CD4-positive, CD25-positive, alpha-beta regulatory T cell (primary cell): Measurements from ENCODE around the gene CHCHD5. TPM values are rescaled to one million over a fixed set of nuclear protein-coding genes. Genes with fewer than 3 reads are reported as not detected.
"Not testable (repeated sequence)": the region's sequence is repeated elsewhere in the genome, so short reads cannot be mapped to it uniquely, and the experiment has no call there.

ENCODE experiments used
- ATAC-seq, 2 donors: fragments of 150-1000 bp; cut with Tn5 transposase; one replicate each; pipeline ENCODE4 v1.10.0; 2021; ENCODE audit warnings: low read depth in 2 of 2, moderate number of reproducible peaks in 2 of 2, moderate library complexity in 1 of 2
- DNase-seq, 3 donors: peaks; one replicate each; pipeline versions ENCODE4 v3.0.0 to v3.0.0-alpha.2; 2012 to 2022; ENCODE audit warnings: mixed read lengths in 1 of 3
- H3K27ac ChIP-seq: one replicate; pipeline ENCODE4 v1.7.0; 2013; ENCODE audit warnings: mild to moderate bottlenecking, low read length; ENCODE audit not compliant: insufficient read depth, poor library complexity, severe bottlenecking
- H3K27me3 ChIP-seq: one replicate; pipeline ENCODE4 v1.7.0; 2013; ENCODE audit warnings: low read length; ENCODE audit not compliant: control insufficient read depth, insufficient read depth
- H3K36me3 ChIP-seq: one replicate; pipeline ENCODE4 v1.7.0; 2013; ENCODE audit warnings: mild to moderate bottlenecking, low read length, moderate library complexity; ENCODE audit not compliant: control insufficient read depth, insufficient read depth
- H3K4me1 ChIP-seq: 2 replicates; pipeline ENCODE4 v1.7.0; 2013; ENCODE audit warnings: mild to moderate bottlenecking, low read length; ENCODE audit not compliant: insufficient read depth, control insufficient read depth, poor library complexity, severe bottlenecking
- H3K4me3 ChIP-seq: one replicate; pipeline ENCODE4 v1.7.0; 2013; ENCODE audit warnings: low read depth, mild to moderate bottlenecking, low read length, moderate library complexity
- H3K9me3 ChIP-seq, 2 experiments: 1 replicate in 1 of 2; 2 replicates in 1 of 2; pipeline ENCODE4 v1.7.0; 2013; ENCODE audit warnings: low read length in 2 of 2, mild to moderate bottlenecking in 1 of 2, moderate library complexity in 1 of 2; ENCODE audit not compliant: control insufficient read depth in 2 of 2
- H3K27ac Mint-ChIP-seq, 3 donors: one replicate each; pipeline ENCODE4 v1.8.0; 2020 to 2022; ENCODE audit warnings: mild to moderate bottlenecking in 3 of 3, mixed read lengths in 3 of 3, moderate library complexity in 2 of 3
- H3K27me3 Mint-ChIP-seq: one replicate; pipeline ENCODE4 v1.8.0; 2022; ENCODE audit warnings: mild to moderate bottlenecking, mixed read lengths
- H3K36me3 Mint-ChIP-seq: one replicate; pipeline ENCODE4 v1.8.0; 2020; ENCODE audit warnings: mixed read lengths
- H3K4me1 Mint-ChIP-seq, 4 donors: one replicate each; pipeline ENCODE4 v1.8.0; 2020 to 2022; ENCODE audit warnings: mixed read lengths in 4 of 4, mild to moderate bottlenecking in 1 of 4
- H3K4me3 Mint-ChIP-seq, 4 donors: one replicate each; pipeline ENCODE4 v1.8.0; 2020 to 2022; ENCODE audit warnings: mild to moderate bottlenecking in 4 of 4, mixed read lengths in 4 of 4, moderate library complexity in 3 of 4
- H3K9me3 Mint-ChIP-seq, 7 donors: one replicate each; pipeline ENCODE4 v1.8.0; 2020 to 2022; ENCODE audit warnings: mixed read lengths in 7 of 7, mild to moderate bottlenecking in 3 of 7, moderate library complexity in 2 of 7
- polyA plus RNA-seq, 4 donors: library from polyadenylated mRNA; unstranded; fragments of 300-500 nt; fragmentation: Illumina TruSeq; gene quantifications; one replicate each; pipeline ENCODE4 v1.2.3, GENCODE V29; 2021
- total RNA-seq: library from RNA; stranded (reverse); gene quantifications from one replicate; pipeline ENCODE4 v1.2.3, GENCODE V29; 2022

The CHCHD5 gene
- total and polyA plus RNA-seq, 5 donors from 2014 or later = 18.2 to 76.7 (median 63.9) TPM

- ATAC-seq (no peak), DNase-seq (no peak)
- peaks cover 4% of the 10 kb centered on the region for H3K27me3 Mint-ChIP-seq
- peak overlapping the region in 1 of 3 donors; percentile 8 for H3K27ac Mint-ChIP-seq
- H3K4me1 Mint-ChIP-seq = no peaks in the 10 kb centered on the region
- Histone ChIP-seq H3K4me1 (no peaks in the 10 kb centered on the region), H3K9me3 (no peaks in the 10 kb centered on the region), H3K4me3 (no peak overlapping the region), H3K27ac (no peak overlapping the region), H3K27me3 (no peaks in the 10 kb centered on the region), H3K36me3 (no peaks in the 10 kb centered on the region)
- H3K36me3 Mint-ChIP-seq = no peaks in the 10 kb centered on the region
- no peak overlapping the region for H3K4me3 Mint-ChIP-seq
- no peaks in the 10 kb centered on the region for H3K9me3 Mint-ChIP-seq
Observed at GRCh38 chr2:112605926-112606325, 21.5 kb downstream of the CHCHD5 start.

GRCh38 chr2:112606547-112606946, 22.1 kb downstream of the CHCHD5 start:
- peak overlapping the region in 1 of 3 donors; percentile 8 for H3K27ac Mint-ChIP-seq
- H3K4me1 Mint-ChIP-seq = no peaks in the 10 kb centered on the region
- DNase-seq (no peak), ATAC-seq (no peak)
- no peak overlapping the region for H3K27ac ChIP-seq
- no peak overlapping the region for H3K4me3 ChIP-seq
- H3K36me3 ChIP-seq = no peaks in the 10 kb centered on the region
- H3K4me3 Mint-ChIP-seq = no peak overlapping the region
- H3K9me3 Mint-ChIP-seq = no peaks in the 10 kb centered on the region
- no peaks in the 10 kb centered on the region for H3K36me3 Mint-ChIP-seq
- H3K9me3 ChIP-seq = no peaks in the 10 kb centered on the region
- H3K4me1 ChIP-seq = no peaks in the 10 kb centered on the region
- H3K27me3 ChIP-seq = no peaks in the 10 kb centered on the region
- peaks cover 8% of the 10 kb centered on the region for H3K27me3 Mint-ChIP-seq

GRCh38 chr2:112607680-112608438, 23.4 kb downstream of the CHCHD5 start:
- Histone ChIP-seq H3K4me1 (no peaks in the 10 kb centered on the region), H3K9me3 (no peaks in the 10 kb centered on the region), H3K27me3 (no peaks in the 10 kb centered on the region), H3K27ac (no peak overlapping the region), H3K4me3 (no peak overlapping the region), H3K36me3 (no peaks in the 10 kb centered on the region)
- no peaks in the 10 kb centered on the region for H3K36me3 Mint-ChIP-seq
- H3K4me3 Mint-ChIP-seq = no peak overlapping the region
- no peak for DNase-seq
- no peak for ATAC-seq
- no peak overlapping the region for H3K27ac Mint-ChIP-seq
- H3K9me3 Mint-ChIP-seq = no peaks in the 10 kb centered on the region
- no peaks in the 10 kb centered on the region for H3K4me1 Mint-ChIP-seq
- H3K27me3 Mint-ChIP-seq = peaks cover 18% of the 10 kb centered on the region

- H3K27me3 Mint-ChIP-seq = peaks cover 28% of the 10 kb centered on the region
- H3K36me3 ChIP-seq, H3K4me1 ChIP-seq, H3K27ac Mint-ChIP-seq, H3K4me1 Mint-ChIP-seq, H3K4me3 ChIP-seq, DNase-seq, ATAC-seq, H3K27me3 ChIP-seq, H3K36me3 Mint-ChIP-seq, H3K9me3 ChIP-seq, H3K27ac ChIP-seq, H3K4me3 Mint-ChIP-seq, H3K9me3 Mint-ChIP-seq: not testable (repeated sequence)
Observed at GRCh38 chr2:112609320-112609719, 24.9 kb downstream of the CHCHD5 start.

- not testable (repeated sequence) for H3K27ac ChIP-seq, H3K4me1 ChIP-seq, H3K4me1 Mint-ChIP-seq, H3K27me3 ChIP-seq, H3K4me3 Mint-ChIP-seq, H3K9me3 Mint-ChIP-seq, H3K36me3 ChIP-seq, H3K9me3 ChIP-seq, DNase-seq, ATAC-seq, H3K27ac Mint-ChIP-seq, H3K36me3 Mint-ChIP-seq, H3K4me3 ChIP-seq
- peaks cover 28% of the 10 kb centered on the region for H3K27me3 Mint-ChIP-seq
Observed at GRCh38 chr2:112612283-112612682, 27.9 kb downstream of the CHCHD5 start.

GRCh38 chr2:112614201-112614840, 29.9 kb downstream of the CHCHD5 start:
- ATAC-seq (no peak), DNase-seq (no peak)
- H3K4me3 Mint-ChIP-seq = no peak overlapping the region
- H3K4me1 Mint-ChIP-seq = no peaks in the 10 kb centered on the region
- H3K36me3 Mint-ChIP-seq = peaks cover 12% of the 10 kb centered on the region
- Histone ChIP-seq H3K27me3 (no peaks in the 10 kb centered on the region), H3K4me3 (no peak overlapping the region), H3K9me3 (no peaks in the 10 kb centered on the region), H3K27ac (no peak overlapping the region), H3K4me1 (no peaks in the 10 kb centered on the region), H3K36me3 (no peaks in the 10 kb centered on the region)
- H3K27me3 Mint-ChIP-seq = peaks cover 32% of the 10 kb centered on the region
- H3K9me3 Mint-ChIP-seq = peaks cover 0 to 8% (median 0%) of the 10 kb centered on the region in 7 donors
- H3K27ac Mint-ChIP-seq = no peak overlapping the region

- no peaks in the 10 kb centered on the region for H3K4me1 Mint-ChIP-seq
- no peaks in the 10 kb centered on the region for H3K4me1 ChIP-seq
- DNase-seq = no peak
- no peak overlapping the region for H3K27ac Mint-ChIP-seq
- peaks cover 12% of the 10 kb centered on the region for H3K36me3 Mint-ChIP-seq
- no peaks in the 10 kb centered on the region for H3K36me3 ChIP-seq
- H3K27ac ChIP-seq = no peak overlapping the region
- H3K9me3 ChIP-seq = no peaks in the 10 kb centered on the region
- H3K27me3 Mint-ChIP-seq = peaks cover 35% of the 10 kb centered on the region
- H3K9me3 Mint-ChIP-seq = peaks cover 0 to 8% (median 0%) of the 10 kb centered on the region in 7 donors
- H3K27me3 ChIP-seq = no peaks in the 10 kb centered on the region
- no peak overlapping the region for H3K4me3 Mint-ChIP-seq
- H3K4me3 ChIP-seq = no peak overlapping the region
- ATAC-seq = no peak
Observed at GRCh38 chr2:112615051-112615450, 30.6 kb downstream of the CHCHD5 start.

GRCh38 chr2:112615798-112616197, 31.4 kb downstream of the CHCHD5 start:
- not testable (repeated sequence) for ATAC-seq, H3K4me1 Mint-ChIP-seq, H3K27ac ChIP-seq, H3K27me3 ChIP-seq, H3K36me3 ChIP-seq, H3K9me3 Mint-ChIP-seq, H3K4me3 ChIP-seq, DNase-seq, H3K4me3 Mint-ChIP-seq, H3K9me3 ChIP-seq, H3K4me1 ChIP-seq, H3K27ac Mint-ChIP-seq
- Mint-ChIP-seq H3K27me3 (peaks cover 35% of the 10 kb centered on the region), H3K36me3 (peaks cover 12% of the 10 kb centered on the region)
